Muscle of back (tissue), 13 donors: ENCODE data around the gene JAM2. TPM values are rescaled to one million over a fixed set of nuclear protein-coding genes. Genes with fewer than 3 reads are reported as not detected.
A peak's percentile ranks its signal among the peaks of the same experiment; 100 is the strongest.
"Not testable (repeated sequence)": the region's sequence is repeated elsewhere in the genome, so short reads cannot be mapped to it uniquely, and the experiment has no call there.

ENCODE experiments used
- DNase-seq, 3 donors: peaks; one replicate each; pipeline versions ENCODE4 v3.0.0 to v3.0.0-alpha.2; 2013
- long read RNA-seq, 9 donors: transcript quantifications; one replicate each; lab custom pipeline, GENCODE V29; 2026
- polyA plus RNA-seq, 10 donors: library from polyadenylated mRNA; unstranded; fragments of 120-200 nt; gene quantifications; one replicate each; pipeline ENCODE4 v1.2.1, GENCODE V29; 2013; ENCODE audit not compliant: insufficient read length in 10 of 10

The JAM2 gene
- 10 to 100 TPM; 31.3 to 55.2 (median 43.1) TPM for polyA plus RNA-seq
- long read RNA-seq, donor 1, partial matches to known transcripts: 7 of 9 reads
- long read RNA-seq, donor 1, other reads (novel, unspliced or antisense): 0 of 9 reads
- long read RNA-seq, donor 2, partial matches to known transcripts: 0 of 8 reads
- long read RNA-seq, donor 2, other reads (novel, unspliced or antisense): 8 of 8 reads
- long read RNA-seq, donor 3: 0 reads
- long read RNA-seq, donor 4, partial matches to known transcripts: 398 of 885 reads
- long read RNA-seq, donor 4, other reads (novel, unspliced or antisense): 486 of 885 reads
- long read RNA-seq, donor 5, partial matches to known transcripts: 661 of 1,442 reads
- long read RNA-seq, donor 5, other reads (novel, unspliced or antisense): 781 of 1,442 reads
- long read RNA-seq, donor 6, full-length matches to known transcripts: 2 of 1,321 reads
- long read RNA-seq, donor 6, partial matches to known transcripts: 752 of 1,321 reads
- long read RNA-seq, donor 6, other reads (novel, unspliced or antisense): 567 of 1,321 reads
- long read RNA-seq, donor 7: 0 reads
- long read RNA-seq, donor 8, partial matches to known transcripts: 0 of 8 reads
- long read RNA-seq, donor 8, other reads (novel, unspliced or antisense): 8 of 8 reads
- long read RNA-seq, donor 9: 0 reads

GRCh38 chr21:25638660-25639550, at the start of gene JAM2:
TSS of gene JAM2 (plus strand) at chr21:25639258. CDS start at chr21:25639822, 564 bp downstream.
- DNase-seq: peak; percentile 52 to 78 (median 58)

GRCh38 chr21:25589887-25590286, 49.2 kb upstream of the JAM2 start:
- DNase-seq: no peak

- peak; percentile 86 to 97 (median 91) for DNase-seq
Measured at GRCh38 chr21:25607151-25608043, 31.7 kb upstream of the JAM2 start, which contains the start of gene MRPL39. TSS of gene MRPL39 (minus strand) at chr21:25607481. CDS start at chr21:25607475, 6 bp downstream.

- DNase-seq: peak; percentile 80 to 92 (median 86)
Measured at GRCh38 chr21:25608044-25608737, 30.9 kb upstream of the JAM2 start.

- DNase-seq: no peak
Measured at GRCh38 chr21:25614441-25614840, 24.6 kb upstream of the JAM2 start.

- DNase-seq: peak in 1 of 3 donors; percentile 4
Measured at GRCh38 chr21:25615880-25616279, 23.2 kb upstream of the JAM2 start.

- DNase-seq: no peak
Measured at GRCh38 chr21:25619198-25619597, 19.9 kb upstream of the JAM2 start.

- DNase-seq: no peak
Measured at GRCh38 chr21:25624511-25624910, 14.5 kb upstream of the JAM2 start.

GRCh38 chr21:25625036-25625435, 14.0 kb upstream of the JAM2 start:
- DNase-seq: no peak

- DNase-seq: not testable (repeated sequence)
Measured at GRCh38 chr21:25625776-25626555, 13.1 kb upstream of the JAM2 start.

- DNase-seq: no peak
Measured at GRCh38 chr21:25626757-25627156, 12.3 kb upstream of the JAM2 start.

- no peak for DNase-seq
Measured at GRCh38 chr21:25632296-25632695, 6.8 kb upstream of the JAM2 start.

- DNase-seq: no peak
Measured at GRCh38 chr21:25635310-25635709, 3.7 kb upstream of the JAM2 start.

- DNase-seq: no peak
Measured at GRCh38 chr21:25636727-25637126, 2.3 kb upstream of the JAM2 start.

GRCh38 chr21:25637851-25638659, 1.0 kb upstream of the JAM2 start:
- peak in 2 of 3 donors; percentile 11 to 26 for DNase-seq

GRCh38 chr21:25639551-25640201, 618 bp downstream of the JAM2 start:
- DNase-seq: peak in 2 of 3 donors; percentile 61 to 87

- DNase-seq: peak in 2 of 3 donors; percentile 48 to 76
Measured at GRCh38 chr21:25640202-25640942, 1.3 kb downstream of the JAM2 start.
